Measurements from ENCODE around the gene SPEM1. TPM values are rescaled to one million over a fixed set of nuclear protein-coding genes. Genes with fewer than 3 reads are reported as not detected.
A peak's percentile ranks its signal among the peaks of the same experiment; 100 is the strongest.

Gene SPEM1
- total and polyA plus RNA-seq, 2 of the 13 experiments (the other 11 are each of a cell fraction or from before 2014, with no cell fraction given): not detected

DNA sequence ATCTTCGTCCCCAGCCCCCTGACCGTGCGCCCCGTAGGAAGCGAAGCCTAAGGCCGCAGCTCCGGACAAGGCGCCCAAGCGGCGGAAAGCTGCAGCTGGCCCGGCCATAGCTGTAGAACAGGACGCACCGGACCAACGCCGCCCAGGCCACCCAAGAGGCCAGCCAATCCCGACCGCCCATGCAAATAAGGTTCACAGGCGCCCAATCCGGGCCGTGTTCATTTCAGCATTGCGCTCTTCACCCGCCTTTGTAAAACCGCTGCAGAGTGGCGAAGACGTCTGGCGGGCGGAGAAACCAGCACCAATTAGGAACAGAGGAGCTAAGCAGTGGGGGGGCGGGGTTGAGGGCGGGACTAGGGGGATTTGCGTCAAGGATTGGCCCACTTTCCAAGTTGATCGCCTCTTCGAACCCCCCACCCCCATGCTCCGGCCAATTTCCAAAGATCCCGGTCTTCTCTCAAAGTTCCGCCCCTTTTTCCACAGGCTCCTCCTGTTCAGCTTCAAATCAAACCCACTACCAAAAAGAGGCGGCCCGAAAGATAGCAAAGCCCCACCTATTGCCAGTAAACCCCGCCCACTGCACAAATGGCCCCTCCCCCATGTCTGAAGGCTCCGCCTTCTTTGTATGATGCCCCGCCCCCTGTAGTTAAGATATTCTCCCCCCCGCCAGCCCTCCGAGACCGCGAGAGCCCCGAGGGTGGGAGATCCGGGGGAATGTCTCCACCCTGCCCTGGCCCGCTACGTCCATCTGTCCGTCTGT, 16.0 kb upstream of the SPEM1 start, which contains the start of gene TMEM256 (continued):
- TF ChIP-seq, protein P1, sequence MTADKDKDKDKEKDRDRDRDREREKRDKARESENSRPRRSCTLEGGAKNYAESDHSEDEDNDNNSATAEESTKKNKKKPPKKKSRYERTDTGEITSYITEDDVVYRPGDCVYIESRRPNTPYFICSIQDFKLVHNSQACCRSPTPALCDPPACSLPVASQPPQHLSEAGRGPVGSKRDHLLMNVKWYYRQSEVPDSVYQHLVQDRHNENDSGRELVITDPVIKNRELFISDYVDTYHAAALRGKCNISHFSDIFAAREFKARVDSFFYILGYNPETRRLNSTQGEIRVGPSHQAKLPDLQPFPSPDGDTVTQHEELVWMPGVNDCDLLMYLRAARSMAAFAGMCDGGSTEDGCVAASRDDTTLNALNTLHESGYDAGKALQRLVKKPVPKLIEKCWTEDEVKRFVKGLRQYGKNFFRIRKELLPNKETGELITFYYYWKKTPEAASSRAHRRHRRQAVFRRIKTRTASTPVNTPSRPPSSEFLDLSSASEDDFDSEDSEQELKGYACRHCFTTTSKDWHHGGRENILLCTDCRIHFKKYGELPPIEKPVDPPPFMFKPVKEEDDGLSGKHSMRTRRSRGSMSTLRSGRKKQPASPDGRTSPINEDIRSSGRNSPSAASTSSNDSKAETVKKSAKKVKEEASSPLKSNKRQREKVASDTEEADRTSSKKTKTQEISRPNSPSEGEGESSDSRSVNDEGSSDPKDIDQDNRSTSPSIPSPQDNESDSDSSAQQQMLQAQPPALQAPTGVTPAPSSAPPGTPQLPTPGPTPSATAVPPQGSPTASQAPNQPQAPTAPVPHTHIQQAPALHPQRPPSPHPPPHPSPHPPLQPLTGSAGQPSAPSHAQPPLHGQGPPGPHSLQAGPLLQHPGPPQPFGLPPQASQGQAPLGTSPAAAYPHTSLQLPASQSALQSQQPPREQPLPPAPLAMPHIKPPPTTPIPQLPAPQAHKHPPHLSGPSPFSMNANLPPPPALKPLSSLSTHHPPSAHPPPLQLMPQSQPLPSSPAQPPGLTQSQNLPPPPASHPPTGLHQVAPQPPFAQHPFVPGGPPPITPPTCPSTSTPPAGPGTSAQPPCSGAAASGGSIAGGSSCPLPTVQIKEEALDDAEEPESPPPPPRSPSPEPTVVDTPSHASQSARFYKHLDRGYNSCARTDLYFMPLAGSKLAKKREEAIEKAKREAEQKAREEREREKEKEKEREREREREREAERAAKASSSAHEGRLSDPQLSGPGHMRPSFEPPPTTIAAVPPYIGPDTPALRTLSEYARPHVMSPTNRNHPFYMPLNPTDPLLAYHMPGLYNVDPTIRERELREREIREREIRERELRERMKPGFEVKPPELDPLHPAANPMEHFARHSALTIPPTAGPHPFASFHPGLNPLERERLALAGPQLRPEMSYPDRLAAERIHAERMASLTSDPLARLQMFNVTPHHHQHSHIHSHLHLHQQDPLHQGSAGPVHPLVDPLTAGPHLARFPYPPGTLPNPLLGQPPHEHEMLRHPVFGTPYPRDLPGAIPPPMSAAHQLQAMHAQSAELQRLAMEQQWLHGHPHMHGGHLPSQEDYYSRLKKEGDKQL (CRISPR knock-in tag; IDR thresholded peaks at IDR 0.05; ENCODE audit: low read depth): no peak
- TF ChIP-seq ZNF282 (IDR thresholded peaks at IDR 0.05; ENCODE audit: partially characterized antibody): no peak
- TF ChIP-seq PCBP1 (IDR thresholded peaks at IDR 0.05; ENCODE audit: borderline replicate concordance, low read depth, low read length): peak; percentile 77; the same call in 1 of the 2 replicates
- no peak for TF ChIP-seq TGIF2 (CRISPR knock-in tag; IDR thresholded peaks at IDR 0.05)
- peak; percentile 77; the same call in 1 of the 2 replicates for TF ChIP-seq ISX (CRISPR knock-in tag; conservative IDR thresholded peaks at IDR 0.05)
- TF ChIP-seq EP300 (IDR thresholded peaks at IDR 0.05; ENCODE audit: low read depth in 2 of 2, low read length in 2 of 2): peak in 1 of 2 experiments; percentile 34; a peak in 1 of 4 replicates
- no peak for TF ChIP-seq EP300 (CRISPR knock-in tag; IDR thresholded peaks at IDR 0.05; ENCODE audit: borderline replicate concordance)
- TF ChIP-seq PHF8 (CRISPR knock-in tag; IDR thresholded peaks at IDR 0.05): peak; percentile 92
- TF ChIP-seq, protein P2, sequence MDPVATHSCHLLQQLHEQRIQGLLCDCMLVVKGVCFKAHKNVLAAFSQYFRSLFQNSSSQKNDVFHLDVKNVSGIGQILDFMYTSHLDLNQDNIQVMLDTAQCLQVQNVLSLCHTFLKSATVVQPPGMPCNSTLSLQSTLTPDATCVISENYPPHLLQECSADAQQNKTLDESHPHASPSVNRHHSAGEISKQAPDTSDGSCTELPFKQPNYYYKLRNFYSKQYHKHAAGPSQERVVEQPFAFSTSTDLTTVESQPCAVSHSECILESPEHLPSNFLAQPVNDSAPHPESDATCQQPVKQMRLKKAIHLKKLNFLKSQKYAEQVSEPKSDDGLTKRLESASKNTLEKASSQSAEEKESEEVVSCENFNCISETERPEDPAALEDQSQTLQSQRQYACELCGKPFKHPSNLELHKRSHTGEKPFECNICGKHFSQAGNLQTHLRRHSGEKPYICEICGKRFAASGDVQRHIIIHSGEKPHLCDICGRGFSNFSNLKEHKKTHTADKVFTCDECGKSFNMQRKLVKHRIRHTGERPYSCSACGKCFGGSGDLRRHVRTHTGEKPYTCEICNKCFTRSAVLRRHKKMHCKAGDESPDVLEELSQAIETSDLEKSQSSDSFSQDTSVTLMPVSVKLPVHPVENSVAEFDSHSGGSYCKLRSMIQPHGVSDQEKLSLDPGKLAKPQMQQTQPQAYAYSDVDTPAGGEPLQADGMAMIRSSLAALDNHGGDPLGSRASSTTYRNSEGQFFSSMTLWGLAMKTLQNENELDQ (CRISPR knock-in tag; IDR thresholded peaks at IDR 0.05; ENCODE audit: borderline replicate concordance): no peak
- TF ChIP-seq, protein P3, sequence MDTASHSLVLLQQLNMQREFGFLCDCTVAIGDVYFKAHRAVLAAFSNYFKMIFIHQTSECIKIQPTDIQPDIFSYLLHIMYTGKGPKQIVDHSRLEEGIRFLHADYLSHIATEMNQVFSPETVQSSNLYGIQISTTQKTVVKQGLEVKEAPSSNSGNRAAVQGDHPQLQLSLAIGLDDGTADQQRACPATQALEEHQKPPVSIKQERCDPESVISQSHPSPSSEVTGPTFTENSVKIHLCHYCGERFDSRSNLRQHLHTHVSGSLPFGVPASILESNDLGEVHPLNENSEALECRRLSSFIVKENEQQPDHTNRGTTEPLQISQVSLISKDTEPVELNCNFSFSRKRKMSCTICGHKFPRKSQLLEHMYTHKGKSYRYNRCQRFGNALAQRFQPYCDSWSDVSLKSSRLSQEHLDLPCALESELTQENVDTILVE (CRISPR knock-in tag; IDR thresholded peaks at IDR 0.05): 0 out of 2 replicates have a peak, but pooled peaks have one; percentile 19
- TF ChIP-seq, protein P4, sequence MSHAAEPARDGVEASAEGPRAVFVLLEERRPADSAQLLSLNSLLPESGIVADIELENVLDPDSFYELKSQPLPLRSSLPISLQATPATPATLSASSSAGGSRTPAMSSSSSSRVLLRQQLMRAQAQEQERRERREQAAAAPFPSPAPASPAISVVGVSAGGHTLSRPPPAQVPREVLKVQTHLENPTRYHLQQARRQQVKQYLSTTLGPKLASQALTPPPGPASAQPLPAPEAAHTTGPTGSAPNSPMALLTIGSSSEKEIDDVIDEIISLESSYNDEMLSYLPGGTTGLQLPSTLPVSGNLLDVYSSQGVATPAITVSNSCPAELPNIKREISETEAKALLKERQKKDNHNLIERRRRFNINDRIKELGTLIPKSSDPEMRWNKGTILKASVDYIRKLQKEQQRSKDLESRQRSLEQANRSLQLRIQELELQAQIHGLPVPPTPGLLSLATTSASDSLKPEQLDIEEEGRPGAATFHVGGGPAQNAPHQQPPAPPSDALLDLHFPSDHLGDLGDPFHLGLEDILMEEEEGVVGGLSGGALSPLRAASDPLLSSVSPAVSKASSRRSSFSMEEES (CRISPR knock-in tag; IDR thresholded peaks at IDR 0.05): 0 out of 2 replicates have a peak, but pooled peaks have one; percentile 42
- TF ChIP-seq, protein P5, sequence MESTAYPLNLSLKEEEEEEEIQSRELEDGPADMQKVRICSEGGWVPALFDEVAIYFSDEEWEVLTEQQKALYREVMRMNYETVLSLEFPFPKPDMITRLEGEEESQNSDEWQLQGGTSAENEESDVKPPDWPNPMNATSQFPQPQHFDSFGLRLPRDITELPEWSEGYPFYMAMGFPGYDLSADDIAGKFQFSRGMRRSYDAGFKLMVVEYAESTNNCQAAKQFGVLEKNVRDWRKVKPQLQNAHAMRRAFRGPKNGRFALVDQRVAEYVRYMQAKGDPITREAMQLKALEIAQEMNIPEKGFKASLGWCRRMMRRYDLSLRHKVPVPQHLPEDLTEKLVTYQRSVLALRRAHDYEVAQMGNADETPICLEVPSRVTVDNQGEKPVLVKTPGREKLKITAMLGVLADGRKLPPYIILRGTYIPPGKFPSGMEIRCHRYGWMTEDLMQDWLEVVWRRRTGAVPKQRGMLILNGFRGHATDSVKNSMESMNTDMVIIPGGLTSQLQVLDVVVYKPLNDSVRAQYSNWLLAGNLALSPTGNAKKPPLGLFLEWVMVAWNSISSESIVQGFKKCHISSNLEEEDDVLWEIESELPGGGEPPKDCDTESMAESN (CRISPR knock-in tag; conservative IDR thresholded peaks at IDR 0.05): no peak
- no peak for TF ChIP-seq MIER2 (CRISPR knock-in tag; IDR thresholded peaks at IDR 0.05)
- TF ChIP-seq ZNF264 (CRISPR knock-in tag; IDR thresholded peaks at IDR 0.05): 0 out of 2 replicates have a peak, but pooled peaks have one; percentile 40
- TF ChIP-seq SP4 (CRISPR knock-in tag; IDR thresholded peaks at IDR 0.05): peak; percentile 79
- TF ChIP-seq ISL2 (CRISPR knock-in tag; IDR thresholded peaks at IDR 0.05): peak; percentile 43; the same call in 1 of the 2 replicates
- TF ChIP-seq TBX3 (IDR thresholded peaks at IDR 0.05; ENCODE audit: borderline replicate concordance): peak; percentile 74
